CD4-positive, alpha-beta T cell treated with Interleukin-12 subunit alpha and Interleukin-12 subunit beta, for 1 hour (primary cell): ENCODE data around the gene SMAD7.

Experiments
- DNase-seq: peaks from one replicate; pipeline ENCODE4 v3.0.0-alpha.2; 2020

The SMAD7 gene

GRCh38 chr18:48986851-48987761 lies 36.3 kb upstream of the SMAD7 start:
- no peak for DNase-seq

- DNase-seq = no peak
Measured at GRCh38 chr18:48985161-48985560, 34.4 kb upstream of the SMAD7 start.

GRCh38 chr18:48983793-48984437 lies 33.1 kb upstream of the SMAD7 start:
- no peak for DNase-seq

- no peak for DNase-seq
Measured at GRCh38 chr18:48982266-48982665, 31.5 kb upstream of the SMAD7 start.

- DNase-seq = no peak
Measured at GRCh38 chr18:48979944-48980890, 29.5 kb upstream of the SMAD7 start.

- no peak for DNase-seq
Measured at GRCh38 chr18:48977914-48978313, 27.1 kb upstream of the SMAD7 start.

GRCh38 chr18:48975817-48976649 lies 25.3 kb upstream of the SMAD7 start:
- DNase-seq = peak; percentile 62

- no peak for DNase-seq
Measured at GRCh38 chr18:48975120-48975816, 24.5 kb upstream of the SMAD7 start.

GRCh38 chr18:48974304-48975119 lies 23.7 kb upstream of the SMAD7 start:
- no peak for DNase-seq

- DNase-seq = no peak
Measured at GRCh38 chr18:48973731-48974130, 23.0 kb upstream of the SMAD7 start.

GRCh38 chr18:48968412-48969215 lies 17.8 kb upstream of the SMAD7 start:
- DNase-seq = no peak

- no peak for DNase-seq
Measured at GRCh38 chr18:48967545-48967944, 16.8 kb upstream of the SMAD7 start.

GRCh38 chr18:48966523-48966922 lies 15.8 kb upstream of the SMAD7 start:
- DNase-seq = no peak

GRCh38 chr18:48963586-48964470 lies 13.1 kb upstream of the SMAD7 start:
- DNase-seq = no peak

GRCh38 chr18:48962994-48963561 lies 12.3 kb upstream of the SMAD7 start:
- DNase-seq = no peak

- no peak for DNase-seq
Measured at GRCh38 chr18:48962252-48962993, 11.7 kb upstream of the SMAD7 start.

GRCh38 chr18:48961547-48961946 lies 10.8 kb upstream of the SMAD7 start:
- no peak for DNase-seq
